ENCODE results near the gene ZNF664. TPM values are rescaled to one million over a fixed set of nuclear protein-coding genes. Genes with fewer than 3 reads are reported as not detected.

Gene ZNF664
- polyA plus RNA-seq, 1 experiment: 42.4 TPM

GRCh38 chr12:123997033-123997822 is 24.2 kb downstream of the ZNF664 start:
- H3K27me3 ChIP-seq (ENCODE audit: control insufficient read depth, insufficient read depth, low read length): no peaks in the 10 kb centered on the region
- peaks cover 8% of the 10 kb centered on the region for H3K36me3 ChIP-seq (ENCODE audit: control insufficient read depth, insufficient read depth, low read length)
- ChIA-PET POLR2A (no interaction called here), CTCF (interaction anchor here (1.7 to 5.2 kb wide), 2 partner anchors 12 to 40 kb away, joined by 4 to 30 read pairs; no protein-coding TSS in a partner anchor)
- no peak overlapping the region for H3K4me3 ChIP-seq (ENCODE audit: low read depth, low read length)
- no peak for DNase-seq (ENCODE audit: low read depth)
- TF ChIP-seq CTCF (IDR thresholded peaks at IDR 0.05; ENCODE audit: insufficient read depth, low read depth, low read length): no peak

GRCh38 chr12:123997908-123998307 is 24.9 kb downstream of the ZNF664 start:
- H3K27me3 ChIP-seq (ENCODE audit: control insufficient read depth, insufficient read depth, low read length): no peaks in the 10 kb centered on the region
- CTCF ChIA-PET: interaction anchor here (1.7 to 5.2 kb wide), 2 partner anchors 12 to 39 kb away, joined by 4 to 30 read pairs; no protein-coding TSS in a partner anchor
- TF ChIP-seq CTCF (IDR thresholded peaks at IDR 0.05; ENCODE audit: insufficient read depth, low read depth, low read length): no peak
- no peak for DNase-seq (ENCODE audit: low read depth)
- peaks cover 6% of the 10 kb centered on the region for H3K36me3 ChIP-seq (ENCODE audit: control insufficient read depth, insufficient read depth, low read length)
- H3K4me3 ChIP-seq (ENCODE audit: low read depth, low read length): no peak overlapping the region
- POLR2A ChIA-PET: no interaction called here

GRCh38 chr12:123998344-123998990 is 25.5 kb downstream of the ZNF664 start:
- no peak for TF ChIP-seq CTCF (IDR thresholded peaks at IDR 0.05; ENCODE audit: insufficient read depth, low read depth, low read length)
- H3K4me3 ChIP-seq (ENCODE audit: low read depth, low read length): no peak overlapping the region
- ChIA-PET CTCF (interaction anchor here (1.7 to 5.2 kb wide), 2 partner anchors 13 to 38 kb away, joined by 4 to 30 read pairs; no protein-coding TSS in a partner anchor), POLR2A (no interaction called here)
- no peaks in the 10 kb centered on the region for H3K27me3 ChIP-seq (ENCODE audit: control insufficient read depth, insufficient read depth, low read length)
- DNase-seq (ENCODE audit: low read depth): no peak
- H3K36me3 ChIP-seq (ENCODE audit: control insufficient read depth, insufficient read depth, low read length): peaks cover 6% of the 10 kb centered on the region

- no peak for DNase-seq (ENCODE audit: low read depth)
- POLR2A ChIA-PET: no interaction called here
- H3K36me3 ChIP-seq (ENCODE audit: control insufficient read depth, insufficient read depth, low read length): peaks cover 6% of the 10 kb centered on the region
- CTCF ChIA-PET: interaction anchor here (5.2 kb wide), 1 partner anchor 13 kb away, joined by 30 read pairs; no protein-coding TSS in a partner anchor
- no peak for TF ChIP-seq CTCF (IDR thresholded peaks at IDR 0.05; ENCODE audit: insufficient read depth, low read depth, low read length)
- no peaks in the 10 kb centered on the region for H3K27me3 ChIP-seq (ENCODE audit: control insufficient read depth, insufficient read depth, low read length)
- no peak overlapping the region for H3K4me3 ChIP-seq (ENCODE audit: low read depth, low read length)
Observed at GRCh38 chr12:123998991-123999359, 26.0 kb downstream of the ZNF664 start.

- H3K36me3 ChIP-seq (ENCODE audit: control insufficient read depth, insufficient read depth, low read length): peaks cover 6% of the 10 kb centered on the region
- H3K27me3 ChIP-seq (ENCODE audit: control insufficient read depth, insufficient read depth, low read length): no peaks in the 10 kb centered on the region
- CTCF ChIA-PET: interaction anchor here (1.5 kb wide), 1 partner anchor 16 kb away, joined by 8 read pairs; no protein-coding TSS in a partner anchor
- H3K4me3 ChIP-seq (ENCODE audit: low read depth, low read length): no peak overlapping the region
- TF ChIP-seq CTCF (IDR thresholded peaks at IDR 0.05; ENCODE audit: insufficient read depth, low read depth, low read length): no peak
- DNase-seq (ENCODE audit: low read depth): no peak
- POLR2A ChIA-PET: no interaction called here
Observed at GRCh38 chr12:124000111-124000510, 27.1 kb downstream of the ZNF664 start.

Measured in BJ (cell line).